OCI-LY7 (cell line): ENCODE measurements around the gene EIF4E1B. TPM values are rescaled to one million over a fixed set of nuclear protein-coding genes. Genes with fewer than 3 reads are reported as not detected.

ENCODE experiments used
- BruUV-seq: library from RNA; stranded (reverse); fragments of 400-500 nt; replicated peaks from 2 replicates; lab custom pipeline; 2021; lab: Mats Ljungman, UMichigan
- CTCF ChIA-PET: fragments of 300-600 bp; sonication (Branson Sonifier 250); formaldehyde crosslinking; loops from one replicate; lab custom pipeline; 2022; ENCODE audit warnings: antibody characterized with exemption; ENCODE audit not compliant: unreplicated experiment; lab: Charles Lee
- POLR2A ChIA-PET: fragments of 300-600 bp; sonication (Branson Sonifier 250); formaldehyde crosslinking; loops from one replicate; lab custom pipeline; 2022; ENCODE audit warnings: antibody characterized with exemption; lab: Charles Lee
- DNase-seq: peaks from one replicate; pipeline ENCODE4 v3.0.0-alpha.2; 2015; ENCODE audit warnings: low spot score
- H2AFZ ChIP-seq: fragments of 200-600 bp; sonication (generic), shearing (Covaris generic); 2 replicates; pipeline ENCODE4 v1.6.1; 2014; ENCODE audit warnings: mild to moderate bottlenecking, antibody characterized with exemption, low read length, moderate library complexity
- H3K27ac ChIP-seq: fragments of 200-600 bp; sonication (generic); 2 replicates; pipeline ENCODE4 v1.5.1; 2014; ENCODE audit warnings: mixed run types, low read depth, mild to moderate bottlenecking, moderate library complexity, low read length, inconsistent platforms; ENCODE audit not compliant: poor library complexity, severe bottlenecking
- H3K36me3 ChIP-seq: fragments of 200-600 bp; sonication (generic); 2 replicates; pipeline ENCODE4 v1.6.1; 2014; ENCODE audit warnings: mild to moderate bottlenecking, antibody characterized with exemption, low read length, moderate library complexity, mixed read lengths; ENCODE audit not compliant: insufficient read depth
- H3K4me1 ChIP-seq: fragments of 200-600 bp; sonication (generic); 2 replicates; pipeline ENCODE4 v1.5.1; 2014; ENCODE audit warnings: mild to moderate bottlenecking, low read length; ENCODE audit not compliant: insufficient read depth, poor library complexity, severe bottlenecking
- H3K4me2 ChIP-seq: fragments of 200-600 bp; sonication (generic); 2 replicates; pipeline ENCODE4 v1.6.1; 2014; ENCODE audit warnings: mild to moderate bottlenecking, low read length
- H3K4me3 ChIP-seq: fragments of 200-600 bp; sonication (generic); 2 replicates; pipeline ENCODE4 v1.5.1; 2014; ENCODE audit warnings: mild to moderate bottlenecking, low read depth, low read length; ENCODE audit not compliant: poor library complexity, severe bottlenecking
- H3K79me2 ChIP-seq: fragments of 200-600 bp; sonication (generic); 2 replicates; pipeline ENCODE4 v1.6.1; 2016; ENCODE audit warnings: low read depth, mild to moderate bottlenecking, low read length, moderate library complexity, mixed read lengths; ENCODE audit not compliant: insufficient read depth
- H3K9me2 ChIP-seq: fragments of 200-600 bp; sonication (generic); 2 replicates; pipeline ENCODE4 v1.6.1; 2016; ENCODE audit warnings: mild to moderate bottlenecking, low read length, mixed read lengths; ENCODE audit not compliant: insufficient read depth
- H3K9me3 ChIP-seq: fragments of 200-600 bp; sonication (generic); 2 replicates; pipeline ENCODE4 v1.6.1; 2014; ENCODE audit warnings: mild to moderate bottlenecking, mixed run types, low read length, mixed read lengths
- H4K20me1 ChIP-seq: fragments of 200-600 bp; sonication (generic); 2 replicates; pipeline ENCODE4 v1.6.1; 2014; ENCODE audit warnings: mild to moderate bottlenecking, antibody characterized with exemption, low read length, moderate library complexity, mixed read lengths; ENCODE audit not compliant: insufficient read depth
- CTCF ChIP-seq: fragments of 200-600 bp; sonication (generic); conservative IDR thresholded peaks from 2 replicates; pipeline ENCODE4 v1.5.1; 2014; ENCODE audit warnings: mild to moderate bottlenecking, antibody characterized with exemption, low read length, moderate library complexity, mixed read lengths
- EZH2phosphoT487 ChIP-seq: fragments of 200-600 bp; sonication (generic); IDR thresholded peaks from 2 replicates; pipeline ENCODE4 v1.6.1; 2018; ENCODE audit warnings: low read depth, borderline replicate concordance, mild to moderate bottlenecking, mixed run types, antibody characterized with exemption, low read length, moderate library complexity, mixed read lengths
- intact Hi-C: fragments of 100-400 bp; cut with micrococcal nuclease; formaldehyde crosslinking; loops from one replicate; pipeline ENCODE4 v1.10.0; 2022; ENCODE audit not compliant: unreplicated experiment
- total RNA-seq, 2 experiments: library from RNA; depleted of rRNA in 1 of 2; stranded (reverse); fragments of >200 nt in 1 of 2; shearing (Covaris generic) in 1 of 2; gene quantifications; 2 replicates each; pipeline ENCODE4 v1.2.3, GENCODE V29; 2014 to 2022

Gene EIF4E1B
- total RNA-seq, 2 experiments from 2014 or later: 0.16 to 2.4 TPM

- no peaks in the 10 kb centered on the region for H4K20me1 ChIP-seq
- CTCF ChIA-PET: no interaction called here
These were observed 5.5 kb upstream of the EIF4E1B start for GRCh38 chr5:176624938-176625337.

GRCh38 chr5:176625512-176625911 lies 5.0 kb upstream of the EIF4E1B start:
- POLR2A ChIA-PET: no interaction called here
- Histone ChIP-seq H4K20me1 (no peaks in the 10 kb centered on the region), H3K4me1 (peaks cover 23% of the 10 kb centered on the region), H3K9me3 (no peaks in the 10 kb centered on the region), H3K27ac (no peak overlapping the region), H3K4me3 (no peak overlapping the region), H3K36me3 (no peaks in the 10 kb centered on the region), H3K4me2 (no peak overlapping the region), H3K79me2 (no peaks in the 10 kb centered on the region), H2AFZ (no peak overlapping the region), H3K9me2 (no peaks in the 10 kb centered on the region)
- CTCF ChIA-PET: no interaction called here
- no peak for DNase-seq
- BruUV-seq: no TSS peak
- intact Hi-C loops: no loop called here
- no peak for TF ChIP-seq CTCF
- TF ChIP-seq EZH2phosphoT487: no peak

More at GRCh38 chr5:176624938-176625337, 5.5 kb upstream of the EIF4E1B start:
- Histone ChIP-seq H2AFZ (no peak overlapping the region), H3K27ac (no peak overlapping the region), H3K36me3 (no peaks in the 10 kb centered on the region), H3K4me1 (peaks cover 20% of the 10 kb centered on the region), H3K4me2 (no peak overlapping the region), H3K9me3 (no peaks in the 10 kb centered on the region), H3K9me2 (no peaks in the 10 kb centered on the region), H3K4me3 (no peak overlapping the region), H3K79me2 (no peaks in the 10 kb centered on the region)
- intact Hi-C loops: no loop called here
- POLR2A ChIA-PET: no interaction called here
- TF ChIP-seq EZH2phosphoT487 (no peak), CTCF (no peak)
- DNase-seq: no peak
- no TSS peak for BruUV-seq

- POLR2A ChIA-PET: no interaction called here
- CTCF ChIA-PET: no interaction called here
- H3K4me2 ChIP-seq: no peak overlapping the region
These were observed 4.3 kb upstream of the EIF4E1B start for GRCh38 chr5:176625966-176626875.

More at GRCh38 chr5:176625966-176626875, 4.3 kb upstream of the EIF4E1B start:
- DNase-seq: no peak
- no TSS peak for BruUV-seq
- Histone ChIP-seq H3K79me2 (no peaks in the 10 kb centered on the region), H2AFZ (no peak overlapping the region), H3K9me3 (no peaks in the 10 kb centered on the region), H3K36me3 (no peaks in the 10 kb centered on the region), H3K27ac (no peak overlapping the region), H3K9me2 (no peaks in the 10 kb centered on the region), H3K4me3 (no peak overlapping the region), H4K20me1 (no peaks in the 10 kb centered on the region), H3K4me1 (peaks cover 30% of the 10 kb centered on the region)
- TF ChIP-seq CTCF (no peak), EZH2phosphoT487 (no peak)
- intact Hi-C loops: no loop called here
